Mucosa of descending colon (tissue), 3 donors: ENCODE measurements around the gene CEP152. TPM values are rescaled to one million over a fixed set of nuclear protein-coding genes. Genes with fewer than 3 reads are reported as not detected.

ENCODE experiments used
- ATAC-seq: fragments of 200-7000 bp; cut with Tn5 transposase; one replicate; pipeline ENCODE4 v1.9.1; 2020; ENCODE audit warnings: mild to moderate bottlenecking, moderate library complexity
- DNase-seq, 3 donors: peaks; one replicate each; pipeline ENCODE4 v3.0.0-alpha.2; 2020
- H3K36me3 ChIP-seq: fragments of 200-600 bp; one replicate; pipeline ENCODE4 v1.8.0; 2021; ENCODE audit warnings: low read depth, mild to moderate bottlenecking
- H3K4me1 ChIP-seq: fragments of 200-600 bp; one replicate; pipeline ENCODE4 v1.8.0; 2021; ENCODE audit warnings: low read depth, mild to moderate bottlenecking
- H3K4me3 ChIP-seq: fragments of 200-600 bp; one replicate; pipeline ENCODE4 v1.8.0; 2021; ENCODE audit warnings: mild to moderate bottlenecking
- H3K9me3 ChIP-seq: fragments of 200-600 bp; one replicate; pipeline ENCODE4 v1.8.0; 2021; ENCODE audit warnings: mild to moderate bottlenecking
- intact Hi-C, 2 donors: fragments of 100-400 bp; cut with DNase I in 1 of 2; cut with micrococcal nuclease in 1 of 2; formaldehyde crosslinking; loops; one replicate each; pipeline versions ENCODE4 v1.11.0 to v1.11.1; 2022; cut with DNase I, micrococcal nuclease
- total RNA-seq, 3 donors: library from RNA; stranded (reverse); fragmentation: NEBNext Ultra II Directional in 2 of 3; extraction: Animal tissue kit (Norgen Biotek cat#: 25700) in 2 of 3; gene quantifications; one replicate each; pipeline versions ENCODE4 v1.2.1 to v1.2.4, GENCODE V29; 2021 to 2023
- TF ChIP-seq, protein P1 (sequence below): fragments of 200-600 bp; IDR thresholded peaks from one replicate; pipeline ENCODE4 v1.8.0; 2022; ENCODE audit warnings: antibody characterized with exemption, mild to moderate bottlenecking
- donor health status: DM: no; HTN: no; CAD: no; lungs with moderate emphysema.
- donor health status: DM: no; HTN: no; CAD: no.
- donor health status: DM: no; HTN: yes; CAD: no.

CEP152 gene
- total RNA-seq, 3 donors from 2014 or later = 7.0 to 9.4 (median 7.8) TPM

DNA sequence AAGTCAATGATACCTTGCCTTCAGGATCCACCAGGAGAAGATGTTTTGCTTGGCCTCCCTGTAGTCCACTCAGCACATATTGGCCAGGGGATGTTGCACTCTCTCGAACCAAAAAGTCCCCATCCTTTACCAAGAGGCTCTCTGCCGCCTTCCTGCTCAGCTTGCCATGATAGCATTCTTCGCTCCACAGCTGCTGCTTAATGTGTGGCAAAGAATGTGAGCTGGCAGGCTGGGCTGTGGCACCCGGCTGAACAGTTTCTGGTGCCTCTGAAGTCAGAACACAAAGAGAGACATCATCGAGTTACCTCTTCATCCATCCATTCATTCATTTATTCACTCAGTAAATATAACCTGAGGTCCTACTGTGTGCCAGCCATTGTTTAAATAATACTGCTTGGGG, 23.9 kb upstream of the CEP152 start:
- no peaks in the 10 kb centered on the region for H3K4me1 ChIP-seq
- no peaks in the 10 kb centered on the region for H3K36me3 ChIP-seq
- H3K4me3 ChIP-seq = no peak overlapping the region
- DNase-seq (no peak), ATAC-seq (no peak)
- H3K9me3 ChIP-seq = no peaks in the 10 kb centered on the region
- TF ChIP-seq, protein P1, sequence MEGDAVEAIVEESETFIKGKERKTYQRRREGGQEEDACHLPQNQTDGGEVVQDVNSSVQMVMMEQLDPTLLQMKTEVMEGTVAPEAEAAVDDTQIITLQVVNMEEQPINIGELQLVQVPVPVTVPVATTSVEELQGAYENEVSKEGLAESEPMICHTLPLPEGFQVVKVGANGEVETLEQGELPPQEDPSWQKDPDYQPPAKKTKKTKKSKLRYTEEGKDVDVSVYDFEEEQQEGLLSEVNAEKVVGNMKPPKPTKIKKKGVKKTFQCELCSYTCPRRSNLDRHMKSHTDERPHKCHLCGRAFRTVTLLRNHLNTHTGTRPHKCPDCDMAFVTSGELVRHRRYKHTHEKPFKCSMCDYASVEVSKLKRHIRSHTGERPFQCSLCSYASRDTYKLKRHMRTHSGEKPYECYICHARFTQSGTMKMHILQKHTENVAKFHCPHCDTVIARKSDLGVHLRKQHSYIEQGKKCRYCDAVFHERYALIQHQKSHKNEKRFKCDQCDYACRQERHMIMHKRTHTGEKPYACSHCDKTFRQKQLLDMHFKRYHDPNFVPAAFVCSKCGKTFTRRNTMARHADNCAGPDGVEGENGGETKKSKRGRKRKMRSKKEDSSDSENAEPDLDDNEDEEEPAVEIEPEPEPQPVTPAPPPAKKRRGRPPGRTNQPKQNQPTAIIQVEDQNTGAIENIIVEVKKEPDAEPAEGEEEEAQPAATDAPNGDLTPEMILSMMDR = no peak
- intact Hi-C loops = no loop called here

DNA sequence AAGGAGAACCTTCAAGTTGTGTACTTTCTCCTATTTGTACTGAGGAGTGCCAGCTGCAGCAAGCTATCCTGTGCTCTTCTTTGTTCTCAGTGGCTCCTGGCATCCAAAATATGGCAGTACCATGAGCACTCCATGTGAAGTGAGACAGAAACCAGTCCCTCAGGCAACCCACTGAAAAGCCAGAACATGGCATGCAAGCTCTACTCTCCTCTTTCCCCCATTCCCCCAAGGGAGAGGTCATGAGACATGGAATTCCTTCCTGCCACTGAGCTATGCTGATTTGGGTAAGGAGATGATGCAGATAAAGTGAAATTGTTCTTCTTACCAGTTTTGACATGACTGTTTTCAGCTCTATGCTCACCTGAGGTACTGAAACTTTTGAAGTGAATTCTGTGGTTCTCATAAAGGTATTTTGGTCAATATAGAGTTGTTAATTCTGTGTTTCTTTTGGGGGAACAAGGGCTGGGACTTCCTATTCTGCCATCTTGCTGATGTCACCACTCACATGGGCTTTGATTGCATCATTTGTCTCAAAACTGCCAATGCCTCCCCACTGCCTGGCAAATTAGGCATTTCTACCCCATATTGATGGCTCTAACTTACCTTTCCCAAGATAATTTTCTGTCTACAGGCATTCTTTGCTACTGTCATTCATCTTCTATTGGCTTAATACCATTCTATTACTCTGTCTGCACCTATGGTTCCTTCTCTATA, 22.8 kb upstream of the CEP152 start:
- Histone ChIP-seq H3K4me3 (no peak overlapping the region), H3K9me3 (no peaks in the 10 kb centered on the region), H3K4me1 (no peaks in the 10 kb centered on the region), H3K36me3 (no peaks in the 10 kb centered on the region)
- DNase-seq = no peak
- TF ChIP-seq, protein P1 = no peak
- intact Hi-C loops = no loop called here
- ATAC-seq = no peak

DNA sequence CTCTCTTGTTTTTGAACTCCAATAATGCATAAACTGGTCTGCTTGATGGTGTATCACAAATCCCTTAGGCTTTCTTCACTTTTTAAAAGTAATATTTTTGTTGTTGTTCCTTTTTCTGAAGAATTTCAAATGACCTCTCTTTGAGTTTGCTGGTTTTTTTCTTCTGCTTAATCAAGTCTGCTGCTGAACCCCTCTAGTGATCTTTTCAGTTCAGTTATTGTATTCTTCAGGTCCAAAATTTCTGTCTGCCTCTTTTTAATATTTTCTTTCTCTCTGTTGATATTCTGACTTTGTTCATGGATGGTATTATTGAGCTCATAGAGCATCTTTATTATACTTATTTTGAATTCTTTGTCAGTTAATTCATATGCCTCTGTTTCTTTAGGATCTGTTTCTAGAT, 21.8 kb upstream of the CEP152 start:
- DNase-seq (no peak), ATAC-seq (no peak)
- Histone ChIP-seq H3K4me1 (no peaks in the 10 kb centered on the region), H3K4me3 (no peak overlapping the region), H3K36me3 (no peaks in the 10 kb centered on the region), H3K9me3 (no peaks in the 10 kb centered on the region)
- intact Hi-C loops = no loop called here
- TF ChIP-seq, protein P1 = no peak

DNA sequence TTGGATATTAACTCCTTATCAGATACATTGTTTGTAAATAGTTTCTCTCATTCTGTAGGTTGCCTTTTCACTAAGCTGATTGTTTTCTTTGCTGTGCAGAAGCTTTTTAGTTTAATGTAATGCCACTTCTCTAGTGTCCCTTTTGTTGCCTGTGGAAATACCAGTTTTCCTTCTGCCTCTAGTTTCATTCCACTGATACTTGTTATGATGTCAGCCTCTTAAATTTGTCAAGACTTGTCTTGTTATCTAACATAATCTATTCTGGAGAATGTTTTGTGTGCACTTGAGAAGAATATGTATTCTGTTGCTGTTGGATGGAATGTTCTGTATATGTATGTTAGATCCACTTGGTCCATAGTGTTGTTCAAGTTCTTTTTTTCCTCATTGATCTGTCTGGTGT, 18.0 kb upstream of the CEP152 start:
- ATAC-seq (no peak), DNase-seq (no peak)
- no peaks in the 10 kb centered on the region for H3K4me1 ChIP-seq
- TF ChIP-seq, protein P1 = no peak
- H3K36me3 ChIP-seq = no peaks in the 10 kb centered on the region
- no peaks in the 10 kb centered on the region for H3K9me3 ChIP-seq
- intact Hi-C loops = no loop called here
- H3K4me3 ChIP-seq = no peak overlapping the region

DNA sequence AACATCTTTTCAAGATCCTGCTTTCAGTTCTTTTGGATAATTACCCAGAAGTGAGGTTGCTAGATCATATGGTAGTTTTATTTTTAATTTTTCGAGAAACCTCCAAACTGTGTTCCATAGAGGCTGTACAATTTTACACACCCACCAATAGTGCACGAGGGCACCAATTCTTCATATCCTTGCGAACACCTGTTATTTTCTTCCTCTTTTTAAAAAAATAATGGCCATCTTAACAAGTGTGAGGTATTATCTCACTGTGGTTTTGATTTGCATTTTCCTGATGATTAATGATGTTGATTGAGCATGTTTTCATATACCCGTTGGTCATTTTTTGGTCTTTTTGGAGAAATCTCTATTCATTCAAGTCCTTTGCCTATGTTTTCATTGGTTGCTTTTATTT, 17.6 kb upstream of the CEP152 start:
- ATAC-seq (no peak), DNase-seq (no peak)
- intact Hi-C loops = no loop called here
- Histone ChIP-seq H3K4me3 (no peak overlapping the region), H3K9me3 (no peaks in the 10 kb centered on the region), H3K36me3 (no peaks in the 10 kb centered on the region), H3K4me1 (no peaks in the 10 kb centered on the region)
- TF ChIP-seq, protein P1 = no peak

DNA sequence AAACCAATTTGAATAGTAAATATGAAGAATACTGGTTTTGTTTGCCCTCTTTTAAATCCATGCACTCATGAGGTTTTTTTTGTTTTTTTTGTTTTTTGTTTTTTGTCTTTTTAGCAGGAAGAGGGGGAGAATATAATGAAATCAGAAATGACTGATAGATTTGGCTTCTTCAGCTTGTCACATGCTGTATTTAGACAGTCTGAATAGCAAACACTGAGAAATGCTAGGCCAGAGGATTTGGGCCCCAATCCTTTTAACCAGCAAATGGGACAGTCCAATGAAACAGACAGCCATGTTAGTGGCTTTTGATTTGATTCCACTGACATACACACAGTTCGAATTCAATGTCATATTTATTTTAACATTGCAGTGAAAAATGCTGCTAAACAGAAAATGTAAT, 14.2 kb upstream of the CEP152 start:
- ATAC-seq (no peak), DNase-seq (no peak)
- intact Hi-C loops = no loop called here
- TF ChIP-seq, protein P1 = no peak
- no peaks in the 10 kb centered on the region for H3K36me3 ChIP-seq
- H3K9me3 ChIP-seq = no peaks in the 10 kb centered on the region
- H3K4me1 ChIP-seq = no peaks in the 10 kb centered on the region
- no peak overlapping the region for H3K4me3 ChIP-seq
